GM12892 (cell line): ENCODE data around the gene EFCAB8.
"Not testable (repeated sequence)": the region's sequence is repeated elsewhere in the genome, so short reads cannot be mapped to it uniquely, and the experiment has no call there.

Experiments used
- POLR2A ChIP-seq: IDR thresholded peaks from 2 replicates; pipeline ENCODE4 v1.6.1; 2011; ENCODE audit warnings: low read depth, low read length, control low read depth
- POLR2AphosphoS5 ChIP-seq: IDR thresholded peaks from 2 replicates; pipeline ENCODE4 v1.6.1; 2011; ENCODE audit warnings: low read depth, low read length, control low read depth
- TAF1 ChIP-seq: IDR thresholded peaks from 2 replicates; pipeline ENCODE4 v1.6.1; 2011; ENCODE audit warnings: low read depth, mild to moderate bottlenecking, control low read depth, low read length, borderline replicate concordance

DNA sequence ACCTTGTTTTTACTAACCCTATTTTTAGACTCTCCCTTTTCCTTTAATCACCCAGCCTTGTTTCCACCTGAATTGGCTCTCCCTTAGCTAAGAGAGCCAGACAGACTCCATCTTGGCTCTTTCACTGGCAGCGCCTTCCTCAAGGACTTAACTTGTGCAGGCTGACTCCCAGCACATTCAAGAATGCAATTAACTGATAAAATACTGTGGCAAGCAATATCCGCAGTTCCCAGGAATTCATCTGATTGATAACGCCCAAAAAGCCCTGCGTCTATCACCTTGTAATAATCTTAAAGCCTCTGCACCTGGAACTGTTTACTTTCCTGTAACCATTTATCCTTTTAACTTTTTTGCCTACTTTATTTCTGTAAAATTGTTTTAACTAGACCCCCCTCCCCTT, 116.4 kb downstream of the EFCAB8 start:
- TF ChIP-seq POLR2A, POLR2AphosphoS5, TAF1: not testable (repeated sequence)
